GM21619 (cell line): ENCODE results near the gene GRM4.

Experiments used
- ATAC-seq: cut with Tn5 transposase; IDR thresholded peaks from one replicate; pipeline ENCODE4 v1.9.1; 2021; ENCODE audit not compliant: unreplicated experiment

The GRM4 gene

GRCh38 chr6:34110610-34111009 is 35.3 kb downstream of the GRM4 start:
- ATAC-seq: no peak

GRCh38 chr6:34108176-34108575 is 37.7 kb downstream of the GRM4 start:
- no peak for ATAC-seq

- no peak for ATAC-seq
These were observed 39.0 kb downstream of the GRM4 start for GRCh38 chr6:34106900-34107299.

- ATAC-seq: no peak
These were observed 39.5 kb downstream of the GRM4 start for GRCh38 chr6:34106421-34106820.

GRCh38 chr6:34104628-34105027 is 41.3 kb downstream of the GRM4 start:
- no peak for ATAC-seq

- no peak for ATAC-seq
These were observed 41.7 kb downstream of the GRM4 start for GRCh38 chr6:34104186-34104585.

GRCh38 chr6:34103321-34103720 is 42.6 kb downstream of the GRM4 start:
- ATAC-seq: no peak

- ATAC-seq: no peak
These were observed 43.2 kb downstream of the GRM4 start for GRCh38 chr6:34102696-34103095.

GRCh38 chr6:34102099-34102656 is 43.7 kb downstream of the GRM4 start:
- ATAC-seq: no peak

- no peak for ATAC-seq
These were observed 45.1 kb downstream of the GRM4 start for GRCh38 chr6:34100788-34101187.

- ATAC-seq: no peak
These were observed 46.0 kb downstream of the GRM4 start for GRCh38 chr6:34099878-34100277.

GRCh38 chr6:34098045-34098936 is 47.6 kb downstream of the GRM4 start:
- ATAC-seq: no peak

- ATAC-seq: no peak
These were observed 49.1 kb downstream of the GRM4 start for GRCh38 chr6:34096814-34097213.

GRCh38 chr6:34096193-34096592 is 49.7 kb downstream of the GRM4 start:
- no peak for ATAC-seq

GRCh38 chr6:34095741-34096140 is 50.1 kb downstream of the GRM4 start:
- no peak for ATAC-seq

- ATAC-seq: no peak
These were observed 50.8 kb downstream of the GRM4 start for GRCh38 chr6:34095136-34095505.

- ATAC-seq: no peak
These were observed 51.3 kb downstream of the GRM4 start for GRCh38 chr6:34094474-34095135.

GRCh38 chr6:34093854-34094430 is 51.9 kb downstream of the GRM4 start:
- ATAC-seq: no peak

- no peak for ATAC-seq
These were observed 52.7 kb downstream of the GRM4 start for GRCh38 chr6:34093206-34093605.

GRCh38 chr6:34092631-34093030 is 53.3 kb downstream of the GRM4 start:
- ATAC-seq: no peak

GRCh38 chr6:34090935-34091334 is 55.0 kb downstream of the GRM4 start:
- no peak for ATAC-seq

- ATAC-seq: no peak
These were observed 55.4 kb downstream of the GRM4 start for GRCh38 chr6:34090529-34090928.
